Breast epithelium (tissue), 4 donors: ENCODE measurements around the gene PALS1. TPM values are rescaled to one million over a fixed set of nuclear protein-coding genes. Genes with fewer than 3 reads are reported as not detected.

ENCODE experiments used
- DNase-seq, 2 donors: peaks; one replicate each; pipeline ENCODE4 v3.0.0-alpha.2; 2019; ENCODE audit warnings: low spot score in 2 of 2
- H3K27ac ChIP-seq, 2 donors: fragments of 200-600 bp; sonication (generic) in 1 of 2; one replicate each; pipeline ENCODE4 v1.5.1; 2016 to 2019; ENCODE audit warnings: mild to moderate bottlenecking in 1 of 2
- H3K27me3 ChIP-seq, 2 donors: fragments of 200-600 bp; sonication (generic) in 1 of 2; one replicate each; pipeline versions ENCODE4 v1.5.1 to v1.6.0; 2017 to 2019; ENCODE audit warnings: control low read depth in 1 of 2, mild to moderate bottlenecking in 1 of 2
- H3K36me3 ChIP-seq: fragments of 200-600 bp; one replicate; pipeline ENCODE4 v1.5.1; 2019
- H3K4me1 ChIP-seq, 2 donors: fragments of 200-600 bp; sonication (generic); one replicate each; pipeline ENCODE4 v1.5.1; 2016 to 2019; ENCODE audit warnings: control low read depth in 1 of 2
- H3K4me3 ChIP-seq, 3 donors: fragments of 200-600 bp; sonication (generic); 1 replicate in 2 of 3; 2 replicates in 1 of 3; pipeline ENCODE4 v1.5.1; 2016 to 2019; ENCODE audit warnings: mild to moderate bottlenecking in 3 of 3, moderate library complexity in 2 of 3
- H3K9me3 ChIP-seq, 2 donors: fragments of 200-600 bp; sonication (generic) in 1 of 2; one replicate each; pipeline ENCODE4 v1.5.1; 2016 to 2019; ENCODE audit warnings: control low read depth in 1 of 2
- CTCF ChIP-seq, 3 donors: fragments of 450-650 bp; IDR thresholded peaks; one replicate each; pipeline ENCODE4 v1.5.1; 2016 to 2017; ENCODE audit warnings: antibody characterized with exemption in 3 of 3, mild to moderate bottlenecking in 3 of 3, moderate library complexity in 3 of 3
- POLR2A ChIP-seq: fragments of 450-650 bp; IDR thresholded peaks from one replicate; pipeline ENCODE4 v1.6.1; 2016; ENCODE audit warnings: antibody characterized with exemption, mild to moderate bottlenecking, moderate library complexity
- POLR2AphosphoS5 ChIP-seq, 3 donors: sonication (generic); formaldehyde crosslinking; IDR thresholded peaks; one replicate each; pipeline ENCODE4 v1.6.1; 2017; ENCODE audit warnings: antibody characterized with exemption in 3 of 3
- intact Hi-C: fragments of 100-400 bp; cut with DNase I; formaldehyde crosslinking; loops from one replicate; pipeline ENCODE4 v1.15.1; 2023; ENCODE audit warnings: low total_unique reads
- total RNA-seq, 3 donors: library from RNA; depleted of rRNA; stranded (reverse); fragments of >200 nt; gene quantifications; one replicate each; pipeline ENCODE4 v1.1.0, GENCODE V29; 2016

The PALS1 gene
- total RNA-seq, 3 donors from 2014 or later, result 15.4 to 41.3 (median 27.2) TPM

- no peaks in the 10 kb centered on the region for H3K27me3 ChIP-seq
- H3K36me3 ChIP-seq, result no peaks in the 10 kb centered on the region
- TF ChIP-seq POLR2A (no peak), CTCF (IDR thresholded peaks at IDR 0.05) (no peak), POLR2AphosphoS5 (IDR thresholded peaks at IDR 0.05) (no peak)
- H3K27ac ChIP-seq, result no peak overlapping the region
- no peak for DNase-seq
- H3K4me1 ChIP-seq, result no peaks in the 10 kb centered on the region
- H3K9me3 ChIP-seq, result no peaks in the 10 kb centered on the region
- H3K4me3 ChIP-seq, result no peak overlapping the region
- intact Hi-C loops, result no loop called here
These were observed 12.8 kb upstream of the PALS1 start for GRCh38 chr14:67228325-67228984.

GRCh38 chr14:67232066-67232465 lies 9.2 kb upstream of the PALS1 start:
- no peak for TF ChIP-seq POLR2A
- TF ChIP-seq POLR2AphosphoS5 (IDR thresholded peaks at IDR 0.05), result no peak
- no peak for TF ChIP-seq CTCF (IDR thresholded peaks at IDR 0.05)
- intact Hi-C loops, result no loop called here
- Histone ChIP-seq H3K4me3 (no peak overlapping the region), H3K27ac (no peak overlapping the region), H3K27me3 (no peaks in the 10 kb centered on the region), H3K36me3 (no peaks in the 10 kb centered on the region), H3K9me3 (no peaks in the 10 kb centered on the region), H3K4me1 (no peaks in the 10 kb centered on the region)
- no peak for DNase-seq

GRCh38 chr14:67232621-67233020 lies 8.6 kb upstream of the PALS1 start:
- H3K27ac ChIP-seq, result no peak overlapping the region
- H3K27me3 ChIP-seq, result no peaks in the 10 kb centered on the region
- intact Hi-C loops, result no loop called here
- no peak overlapping the region for H3K4me3 ChIP-seq
- H3K4me1 ChIP-seq, result no peaks in the 10 kb centered on the region
- H3K36me3 ChIP-seq, result no peaks in the 10 kb centered on the region
- TF ChIP-seq POLR2AphosphoS5 (IDR thresholded peaks at IDR 0.05) (no peak), POLR2A (no peak), CTCF (IDR thresholded peaks at IDR 0.05) (no peak)
- H3K9me3 ChIP-seq, result no peaks in the 10 kb centered on the region
- no peak for DNase-seq

GRCh38 chr14:67237591-67237990 lies 3.6 kb upstream of the PALS1 start:
- no peak overlapping the region for H3K27ac ChIP-seq
- intact Hi-C loops, result no loop called here
- no peak for DNase-seq
- H3K27me3 ChIP-seq, result no peaks in the 10 kb centered on the region
- TF ChIP-seq POLR2A (no peak), POLR2AphosphoS5 (IDR thresholded peaks at IDR 0.05) (no peak), CTCF (IDR thresholded peaks at IDR 0.05) (no peak)
- H3K9me3 ChIP-seq, result no peaks in the 10 kb centered on the region
- H3K36me3 ChIP-seq, result no peaks in the 10 kb centered on the region
- H3K4me3 ChIP-seq, result no peak overlapping the region
- no peaks in the 10 kb centered on the region for H3K4me1 ChIP-seq

GRCh38 chr14:67239582-67239981 lies 1.7 kb upstream of the PALS1 start:
- TF ChIP-seq POLR2A, result no peak
- no peak for TF ChIP-seq POLR2AphosphoS5 (IDR thresholded peaks at IDR 0.05)
- no peak for TF ChIP-seq CTCF (IDR thresholded peaks at IDR 0.05)
- no peaks in the 10 kb centered on the region for H3K36me3 ChIP-seq
- no peaks in the 10 kb centered on the region for H3K27me3 ChIP-seq
- H3K9me3 ChIP-seq, result no peaks in the 10 kb centered on the region
- intact Hi-C loops, result no loop called here
- H3K27ac ChIP-seq, result no peak overlapping the region
- H3K4me1 ChIP-seq, result no peaks in the 10 kb centered on the region
- DNase-seq, result no peak
- H3K4me3 ChIP-seq, result no peak overlapping the region
